ENCODE measurements around the gene COL6A1. TPM values are rescaled to one million over a fixed set of nuclear protein-coding genes. Genes with fewer than 3 reads are reported as not detected.
A peak's percentile ranks its signal among the peaks of the same experiment; 100 is the strongest.
"Not testable (repeated sequence)": the region's sequence is repeated elsewhere in the genome, so short reads cannot be mapped to it uniquely, and the experiment has no call there.

COL6A1 gene
- total RNA-seq, 4 donors from 2014 or later: 94.9 to 265 (median 133) TPM

DNA sequence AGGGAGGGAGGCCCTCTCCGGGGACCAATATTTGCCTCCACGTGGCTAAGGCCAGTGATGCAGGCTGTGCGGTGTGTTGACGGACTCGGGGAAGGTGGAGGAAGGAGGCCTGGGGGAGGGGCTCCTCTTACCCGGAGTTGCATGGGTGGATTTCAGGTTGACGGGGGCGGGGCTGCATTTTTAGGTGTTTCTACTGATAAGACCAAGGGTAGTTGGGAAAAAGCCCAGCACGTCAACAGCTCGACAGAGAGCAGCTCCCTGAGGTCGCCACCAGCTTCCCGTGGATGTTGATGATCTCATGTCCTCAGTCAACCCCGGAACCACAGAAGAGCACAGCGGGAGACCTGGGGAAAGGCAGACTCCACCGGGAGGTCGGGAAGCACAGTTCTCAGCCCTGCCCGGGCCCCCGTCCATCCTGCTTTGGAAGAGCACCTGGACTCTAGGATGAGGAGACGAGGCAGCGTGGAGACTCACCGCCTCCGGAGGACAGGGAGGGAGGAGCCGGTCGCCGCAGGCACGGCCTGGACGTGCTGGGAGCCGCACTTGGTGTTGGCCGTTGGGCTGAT is 32.9 kb upstream of the COL6A1 start:
- no peak for DNase-seq (ENCODE audit: low spot score in 2 of 2)
- no peak overlapping the region for H3K4me3 ChIP-seq (ENCODE audit: low read depth, poor library complexity, severe bottlenecking)
- TF ChIP-seq POLR2A (IDR thresholded peaks at IDR 0.05) (no peak), CTCF (IDR thresholded peaks at IDR 0.05) (no peak)
- intact Hi-C loops (cut with DNase I; ENCODE audit: low total_unique reads): no loop called here
- 62 to 68% methylated on average over 29 of the region's 29 CpGs for WGBS, 2 donors

DNA sequence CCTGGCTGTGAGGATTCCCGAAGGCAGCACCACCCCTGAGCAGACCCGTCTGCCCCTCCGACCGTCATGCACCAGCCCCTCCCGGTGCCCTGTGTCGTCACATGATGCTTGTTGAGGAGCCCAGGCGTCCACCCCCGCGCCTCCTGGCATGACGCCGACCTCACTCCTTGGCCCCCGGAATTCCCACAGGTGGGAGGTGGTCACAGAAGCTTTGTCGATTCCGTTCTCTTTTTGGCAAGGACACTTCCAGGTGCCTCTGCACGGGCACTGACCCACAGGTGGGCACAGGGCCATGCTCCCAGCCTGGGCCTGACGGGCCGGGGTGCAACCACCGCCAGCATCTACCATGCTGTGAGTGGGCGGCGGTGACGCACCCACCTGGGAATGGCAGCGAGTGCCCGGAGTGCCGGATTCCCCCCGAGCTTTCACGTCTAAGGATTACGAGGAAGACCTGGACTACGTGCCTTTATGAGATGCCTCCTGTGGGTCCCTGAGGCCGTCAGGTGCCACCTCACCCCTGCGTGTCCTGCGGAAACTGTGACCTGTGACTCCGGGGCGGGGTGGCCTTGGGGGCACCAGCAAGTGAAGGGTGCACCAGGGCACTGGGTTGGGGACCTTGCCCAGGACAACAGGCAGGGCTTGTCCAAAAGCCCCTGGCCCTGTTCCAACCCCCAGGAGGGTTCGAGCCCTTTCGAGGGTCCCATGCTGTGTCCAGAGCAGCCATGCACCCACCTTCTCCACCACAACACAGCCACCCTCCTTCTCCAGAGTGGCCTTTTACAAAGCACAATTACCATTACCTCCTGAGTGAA is 31.4 kb upstream of the COL6A1 start:
- intact Hi-C loops (cut with DNase I; ENCODE audit: low total_unique reads): no loop called here
- DNase-seq (ENCODE audit: low spot score in 2 of 2): peak in 1 of 2 donors; percentile 92
- H3K4me3 ChIP-seq (ENCODE audit: low read depth, poor library complexity, severe bottlenecking): no peak overlapping the region
- WGBS, 2 donors: 46 to 58% methylated on average over 29 to 35 of the region's 35 CpGs
- TF ChIP-seq POLR2A (IDR thresholded peaks at IDR 0.05): no peak
- TF ChIP-seq CTCF (IDR thresholded peaks at IDR 0.05): no peak

- H3K4me3 ChIP-seq (ENCODE audit: low read depth, poor library complexity, severe bottlenecking): no peak overlapping the region
- WGBS, 2 donors: 22 to 36% methylated on average over 20 to 21 of the region's 21 CpGs
- no peak for DNase-seq (ENCODE audit: low spot score in 2 of 2)
These were observed 30.6 kb upstream of the COL6A1 start for GRCh38 chr21:45950740-45951515.

DNA sequence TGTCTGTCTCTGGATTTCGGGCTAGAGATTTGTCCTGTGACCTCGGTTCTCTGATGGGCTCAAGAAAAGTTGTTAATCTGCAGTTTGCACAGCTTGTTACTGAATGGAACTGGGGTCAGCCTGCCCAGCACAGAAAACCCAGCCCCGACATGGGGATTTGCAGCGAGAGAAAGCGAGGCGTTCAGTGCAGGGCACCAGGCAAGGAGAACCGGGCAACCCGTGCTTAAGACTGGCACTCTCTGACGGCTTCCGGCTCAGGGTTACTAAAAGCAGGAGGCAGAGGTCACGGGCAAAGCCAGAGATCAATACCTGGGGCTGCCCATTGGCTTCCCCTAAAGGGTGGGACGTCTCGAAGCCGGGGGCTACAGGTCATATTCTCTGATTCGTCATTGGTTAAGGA is 29.9 kb upstream of the COL6A1 start:
- no peak for TF ChIP-seq POLR2A (IDR thresholded peaks at IDR 0.05)
- TF ChIP-seq CTCF (IDR thresholded peaks at IDR 0.05): no peak
- DNase-seq (ENCODE audit: low spot score in 2 of 2): no peak
- WGBS, 2 donors: 81 to 85% methylated on average over 15 of the region's 15 CpGs
- intact Hi-C loops (cut with DNase I; ENCODE audit: low total_unique reads): no loop called here
- H3K4me3 ChIP-seq (ENCODE audit: low read depth, poor library complexity, severe bottlenecking): no peak overlapping the region

More at GRCh38 chr21:45950740-45951515, 30.6 kb upstream of the COL6A1 start:
- TF ChIP-seq CTCF (IDR thresholded peaks at IDR 0.05) (no peak), POLR2A (IDR thresholded peaks at IDR 0.05) (no peak)
- intact Hi-C loops (cut with DNase I; ENCODE audit: low total_unique reads): no loop called here

DNA sequence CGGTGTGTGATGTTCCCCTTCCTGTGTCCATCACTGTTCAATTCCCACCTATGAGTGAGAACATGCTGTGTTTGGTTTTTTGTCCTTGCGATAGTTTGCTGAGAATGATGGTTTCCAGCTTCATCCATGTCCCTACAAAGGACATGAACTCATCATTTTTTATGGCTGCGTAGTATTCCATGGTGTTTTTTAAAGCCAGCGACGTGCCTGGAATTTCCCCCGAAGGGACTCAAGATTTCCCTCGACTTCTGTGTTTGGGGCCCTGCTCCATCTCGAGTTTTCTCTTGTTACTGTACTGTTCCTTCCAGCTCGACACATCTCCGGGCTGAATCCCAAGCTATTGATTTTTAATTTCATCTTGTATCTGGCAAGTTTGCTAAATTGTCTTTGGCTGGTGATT is 29.0 kb upstream of the COL6A1 start:
- intact Hi-C loops (cut with DNase I; ENCODE audit: low total_unique reads); DNase-seq (ENCODE audit: low spot score in 2 of 2); H3K4me3 ChIP-seq (ENCODE audit: low read depth, poor library complexity, severe bottlenecking): not testable (repeated sequence)
- 79 to 82% methylated on average over 10 of the region's 10 CpGs for WGBS, 2 donors

DNA sequence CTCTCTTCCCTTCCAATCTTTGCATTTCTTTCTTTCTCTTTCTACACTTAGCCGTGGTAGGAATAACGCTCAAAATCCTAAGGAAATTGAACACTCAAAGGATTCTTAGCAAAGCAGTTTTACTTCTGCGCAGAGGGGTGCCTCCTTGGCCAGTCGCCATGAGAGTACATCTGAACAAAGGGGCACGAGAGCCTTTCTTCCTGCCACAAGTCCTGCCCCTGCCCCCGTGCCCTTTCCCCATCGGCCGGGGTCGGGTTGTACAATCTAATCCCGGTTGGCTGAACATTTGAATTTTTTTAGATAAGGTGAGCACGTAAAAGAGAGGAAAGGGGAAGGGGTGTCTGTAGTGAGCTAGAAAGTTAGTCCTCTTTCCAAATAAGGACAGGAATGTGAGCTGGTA is 28.6 kb upstream of the COL6A1 start:
- intact Hi-C loops (cut with DNase I; ENCODE audit: low total_unique reads): no loop called here
- no peak for DNase-seq (ENCODE audit: low spot score in 2 of 2)
- TF ChIP-seq CTCF (IDR thresholded peaks at IDR 0.05): no peak
- no peak for TF ChIP-seq POLR2A (IDR thresholded peaks at IDR 0.05)
- 60 to 67% methylated on average over 11 of the region's 11 CpGs for WGBS, 2 donors
- H3K4me3 ChIP-seq (ENCODE audit: low read depth, poor library complexity, severe bottlenecking): no peak overlapping the region
